K562 (cell line): ENCODE data around the gene NT5C3B. TPM values are rescaled to one million over a fixed set of nuclear protein-coding genes. Genes with fewer than 3 reads are reported as not detected.
A peak's percentile ranks its signal among the peaks of the same experiment; 100 is the strongest.

Source experiments
- ARNT ChIP-seq, 2 experiments: fragments of 450-650 bp; IDR thresholded peaks; 2 replicates each; pipeline ENCODE4 v1.6.1; 2016; ENCODE audit warnings: mild to moderate bottlenecking in 1 of 2
- ESRRA ChIP-seq: fragments of 450-650 bp; IDR thresholded peaks from 2 replicates; pipeline ENCODE4 v1.6.1; 2014; ENCODE audit warnings: low read depth, mild to moderate bottlenecking, moderate library complexity, borderline replicate concordance
- GTF3C2 ChIP-seq: IDR thresholded peaks from 3 replicates; pipeline ENCODE4 v1.6.1; 2011; ENCODE audit warnings: borderline replicate concordance, mild to moderate bottlenecking, moderate library complexity; ENCODE audit not compliant: insufficient read length; ENCODE audit errors: extremely low read depth
- HDAC3 ChIP-seq: fragments of 450-650 bp; IDR thresholded peaks from 2 replicates; pipeline ENCODE4 v1.6.1; 2018; ENCODE audit warnings: borderline replicate concordance, mild to moderate bottlenecking, moderate library complexity; ENCODE audit not compliant: partially characterized antibody
- HDGF ChIP-seq: fragments of 450-650 bp; IDR thresholded peaks from 2 replicates; pipeline ENCODE4 v1.6.1; 2016
- JUND ChIP-seq, 2 experiments: IDR thresholded peaks; 2 replicates in 1 of 2; 3 replicates in 1 of 2; pipeline ENCODE4 v1.6.1; 2011; ENCODE audit warnings: borderline replicate concordance in 2 of 2, low read depth in 2 of 2, low read length in 2 of 2, improper control_type of control experiment in 1 of 2, missing biosample characterization in 1 of 2, missing genetic modification characterization in 1 of 2, missing genetic modification reagents in 1 of 2
- RBBP5 ChIP-seq: fragments of 200-600 bp; sonication (generic); IDR thresholded peaks from 2 replicates; pipeline ENCODE4 v1.6.1; 2012; ENCODE audit warnings: borderline replicate concordance, mild to moderate bottlenecking, low read length, control low read depth, inconsistent platforms; ENCODE audit not compliant: insufficient read depth, poor library complexity, severe bottlenecking
- ZNF280A ChIP-seq: fragments of 450-650 bp; IDR thresholded peaks from 2 replicates; pipeline ENCODE4 v1.6.1; 2018; ENCODE audit warnings: mild to moderate bottlenecking, low read depth; ENCODE audit not compliant: partially characterized antibody
- ZNF766 ChIP-seq: fragments of 200-800 bp; sonication (Bioruptor generic); conservative IDR thresholded peaks from 2 replicates; pipeline ENCODE4 v1.6.1; 2016; ENCODE audit warnings: missing genetic modification characterization, missing compliant biosample characterization
- ZSCAN32 ChIP-seq: fragments of 450-650 bp; formaldehyde crosslinking; IDR thresholded peaks from 2 replicates; pipeline ENCODE4 v1.4.0; 2020; ENCODE audit warnings: mild to moderate bottlenecking, moderate library complexity
- polyA plus RNA-seq, 8 experiments: library from polyadenylated mRNA; depleted of rRNA in 4 of 8; stranded (reverse) in 5 of 8; unstranded in 3 of 8; fragments of >200 nt; fragmentation: Nextera tagmentation in 2 of 8; fragmentation: Illumina TruSeq in 1 of 8; extraction: Ambion mirVana in 2 of 8; extraction: Trizol in 1 of 8; gene quantifications; 2 replicates each; pipeline versions ENCODE4 v1.2.1 to v1.2.3, GENCODE V29; 2011 to 2014; ENCODE audit warnings: inconsistent platforms in 1 of 8, missing spikeins in 1 of 8
- total RNA-seq, 7 experiments: library from RNA; depleted of rRNA in 6 of 7; stranded (reverse); fragments of >200 nt in 6 of 7; fragmentation: Illumina TruSeq in 2 of 7; extraction: Trizol in 2 of 7; gene quantifications; 2 replicates each; pipeline versions ENCODE4 v1.2.1 to v1.2.3, GENCODE V29; 2011 to 2021; ENCODE audit warnings: low replicate concordance in 1 of 7
- TF ChIP-seq, protein P1 (sequence below): fragments of 450-650 bp; IDR thresholded peaks from 2 replicates; pipeline ENCODE4 v1.6.1; 2018; ENCODE audit not compliant: partially characterized antibody
- TF ChIP-seq, protein P2 (sequence below): sonication (generic); formaldehyde crosslinking; IDR thresholded peaks from 2 replicates; pipeline ENCODE4 v1.8.0; 2023; ENCODE audit warnings: mild to moderate bottlenecking, missing genetic modification reagents
- TF ChIP-seq, protein P3 (sequence below), 2 experiments: fragments of 450-650 bp; IDR thresholded peaks; 2 replicates each; pipeline ENCODE4 v1.6.1; 2016

The NT5C3B gene
- total and polyA plus RNA-seq, 9 of the 15 experiments (the other 6 are each of a cell fraction or from before 2014, with no cell fraction given), result 2.0 to 166 (median 85.0) TPM

DNA sequence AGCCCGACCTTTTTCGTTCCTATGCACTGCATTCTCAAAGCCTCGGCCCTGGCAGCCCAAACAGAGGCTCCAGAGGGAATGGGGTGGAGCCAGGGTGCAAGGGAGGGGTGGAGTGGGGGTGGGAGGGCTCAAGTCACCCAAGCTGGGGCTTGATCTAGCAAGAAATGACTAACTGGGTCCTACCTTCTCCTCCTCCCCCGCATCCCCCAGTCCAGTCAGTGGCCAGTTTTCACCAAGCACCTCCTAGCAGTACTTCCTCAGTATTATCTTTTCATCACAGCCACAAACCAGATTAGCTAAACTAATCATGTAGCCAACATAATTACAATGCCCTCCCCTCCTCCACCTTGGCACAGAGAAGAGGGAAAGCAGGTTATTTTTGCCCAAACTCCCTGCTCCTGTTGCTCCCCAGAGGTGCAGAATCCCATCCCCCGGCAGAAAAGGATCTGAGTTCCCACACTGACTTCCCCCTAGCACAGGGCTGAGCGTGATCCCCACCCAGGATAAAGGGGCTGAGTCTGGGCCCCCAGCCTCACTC lies 51.8 kb downstream of the NT5C3B start (continued):
- TF ChIP-seq, protein P1, sequence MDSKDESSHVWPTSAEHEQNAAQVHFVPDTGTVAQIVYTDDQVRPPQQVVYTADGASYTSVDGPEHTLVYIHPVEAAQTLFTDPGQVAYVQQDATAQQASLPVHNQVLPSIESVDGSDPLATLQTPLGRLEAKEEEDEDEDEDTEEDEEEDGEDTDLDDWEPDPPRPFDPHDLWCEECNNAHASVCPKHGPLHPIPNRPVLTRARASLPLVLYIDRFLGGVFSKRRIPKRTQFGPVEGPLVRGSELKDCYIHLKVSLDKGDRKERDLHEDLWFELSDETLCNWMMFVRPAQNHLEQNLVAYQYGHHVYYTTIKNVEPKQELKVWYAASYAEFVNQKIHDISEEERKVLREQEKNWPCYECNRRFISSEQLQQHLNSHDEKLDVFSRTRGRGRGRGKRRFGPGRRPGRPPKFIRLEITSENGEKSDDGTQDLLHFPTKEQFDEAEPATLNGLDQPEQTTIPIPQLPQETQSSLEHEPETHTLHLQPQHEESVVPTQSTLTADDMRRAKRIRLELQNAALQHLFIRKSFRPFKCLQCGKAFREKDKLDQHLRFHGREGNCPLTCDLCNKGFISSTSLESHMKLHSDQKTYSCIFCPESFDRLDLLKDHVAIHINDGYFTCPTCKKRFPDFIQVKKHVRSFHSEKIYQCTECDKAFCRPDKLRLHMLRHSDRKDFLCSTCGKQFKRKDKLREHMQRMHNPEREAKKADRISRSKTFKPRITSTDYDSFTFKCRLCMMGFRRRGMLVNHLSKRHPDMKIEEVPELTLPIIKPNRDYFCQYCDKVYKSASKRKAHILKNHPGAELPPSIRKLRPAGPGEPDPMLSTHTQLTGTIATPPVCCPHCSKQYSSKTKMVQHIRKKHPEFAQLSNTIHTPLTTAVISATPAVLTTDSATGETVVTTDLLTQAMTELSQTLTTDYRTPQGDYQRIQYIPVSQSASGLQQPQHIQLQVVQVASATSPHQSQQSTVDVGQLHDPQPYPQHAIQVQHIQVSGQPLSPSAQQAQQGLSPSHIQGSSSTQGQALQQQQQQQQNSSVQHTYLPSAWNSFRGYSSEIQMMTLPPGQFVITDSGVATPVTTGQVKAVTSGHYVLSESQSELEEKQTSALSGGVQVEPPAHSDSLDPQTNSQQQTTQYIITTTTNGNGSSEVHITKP, result peak; percentile 88
- TF ChIP-seq JUND (IDR thresholded peaks at IDR 0.05; ENCODE audit: borderline replicate concordance, low read depth, low read length) (peak; percentile 85), JUND (tag; IDR thresholded peaks at IDR 0.05; ENCODE audit: borderline replicate concordance, low read depth, low read length) (peak; percentile 80; the same call in 1 of the 3 replicates), HDGF (no peak; the same call in 1 of the 2 replicates), ZNF766 (CRISPR knock-in tag) (0 out of 2 replicates have a peak, but pooled peaks have one; percentile 23), ZSCAN32 (no peak), ESRRA (peak; percentile 48; the same call in 1 of the 2 replicates), GTF3C2 (no peak), RBBP5 (peak; percentile 51), ZNF280A (no peak), ARNT (IDR thresholded peaks at IDR 0.05) (peak in 1 of 2 experiments; percentile 58; a peak in 1 of 4 replicates), HDAC3 (no peak)
- TF ChIP-seq, protein P2, sequence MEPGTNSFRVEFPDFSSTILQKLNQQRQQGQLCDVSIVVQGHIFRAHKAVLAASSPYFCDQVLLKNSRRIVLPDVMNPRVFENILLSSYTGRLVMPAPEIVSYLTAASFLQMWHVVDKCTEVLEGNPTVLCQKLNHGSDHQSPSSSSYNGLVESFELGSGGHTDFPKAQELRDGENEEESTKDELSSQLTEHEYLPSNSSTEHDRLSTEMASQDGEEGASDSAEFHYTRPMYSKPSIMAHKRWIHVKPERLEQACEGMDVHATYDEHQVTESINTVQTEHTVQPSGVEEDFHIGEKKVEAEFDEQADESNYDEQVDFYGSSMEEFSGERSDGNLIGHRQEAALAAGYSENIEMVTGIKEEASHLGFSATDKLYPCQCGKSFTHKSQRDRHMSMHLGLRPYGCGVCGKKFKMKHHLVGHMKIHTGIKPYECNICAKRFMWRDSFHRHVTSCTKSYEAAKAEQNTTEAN (CRISPR knock-in tag), result no peak
- TF ChIP-seq, protein P3, sequence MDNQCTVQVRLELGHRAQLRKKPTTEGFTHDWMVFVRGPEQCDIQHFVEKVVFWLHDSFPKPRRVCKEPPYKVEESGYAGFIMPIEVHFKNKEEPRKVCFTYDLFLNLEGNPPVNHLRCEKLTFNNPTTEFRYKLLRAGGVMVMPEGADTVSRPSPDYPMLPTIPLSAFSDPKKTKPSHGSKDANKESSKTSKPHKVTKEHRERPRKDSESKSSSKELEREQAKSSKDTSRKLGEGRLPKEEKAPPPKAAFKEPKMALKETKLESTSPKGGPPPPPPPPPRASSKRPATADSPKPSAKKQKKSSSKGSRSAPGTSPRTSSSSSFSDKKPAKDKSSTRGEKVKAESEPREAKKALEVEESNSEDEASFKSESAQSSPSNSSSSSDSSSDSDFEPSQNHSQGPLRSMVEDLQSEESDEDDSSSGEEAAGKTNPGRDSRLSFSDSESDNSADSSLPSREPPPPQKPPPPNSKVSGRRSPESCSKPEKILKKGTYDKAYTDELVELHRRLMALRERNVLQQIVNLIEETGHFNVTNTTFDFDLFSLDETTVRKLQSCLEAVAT (IDR thresholded peaks at IDR 0.05), result 0 out of 4 replicates have a peak, but pooled peaks of 1 of the 2 experiments have one; percentile 23
